ENCODE data around the gene COMMD9.
"Not testable (repeated sequence)": the region's sequence is repeated elsewhere in the genome, so short reads cannot be mapped to it uniquely, and the experiment has no call there.

COMMD9 gene
- 16.9 to 23.9 (median 19.4) reads per million in 4 donors for total RNA-seq

DNA sequence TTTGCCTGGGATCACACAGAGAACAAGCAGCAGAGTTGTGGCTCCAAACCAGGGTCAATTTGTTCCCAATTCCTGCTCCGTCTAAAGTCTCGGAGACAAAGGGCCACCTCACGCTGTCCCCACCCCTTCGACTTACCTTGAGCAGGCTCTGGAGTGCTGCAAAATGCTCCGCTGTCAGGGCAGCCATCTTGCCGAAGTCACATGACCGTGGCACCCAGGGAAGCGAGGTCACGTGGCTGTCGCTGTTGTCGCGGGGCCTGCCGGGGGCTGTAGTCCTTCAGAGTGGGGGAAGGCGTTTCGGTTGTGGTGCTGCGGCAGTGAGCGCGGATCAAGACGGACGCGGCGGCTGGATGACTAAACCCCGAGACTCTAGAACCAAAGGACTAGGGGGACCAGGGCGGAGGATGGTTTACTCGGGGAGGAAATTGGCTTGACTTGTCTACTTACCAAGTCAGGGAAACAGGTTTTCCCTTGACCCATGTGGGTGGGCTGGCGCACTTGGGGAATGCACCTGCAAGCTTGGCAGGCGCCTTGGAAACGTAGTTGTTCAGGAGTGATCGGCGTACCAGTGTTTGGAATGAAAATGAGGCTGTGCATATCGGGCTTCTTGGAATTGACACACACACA lies at the start of gene COMMD9:
TSS of gene COMMD9 (minus strand) at position 199 of the 627 bp plus-strand sequence. CDS start at position 187, 12 bp downstream.
- DNase-seq = peak; percentile 88 to 95 (median 92)

DNA sequence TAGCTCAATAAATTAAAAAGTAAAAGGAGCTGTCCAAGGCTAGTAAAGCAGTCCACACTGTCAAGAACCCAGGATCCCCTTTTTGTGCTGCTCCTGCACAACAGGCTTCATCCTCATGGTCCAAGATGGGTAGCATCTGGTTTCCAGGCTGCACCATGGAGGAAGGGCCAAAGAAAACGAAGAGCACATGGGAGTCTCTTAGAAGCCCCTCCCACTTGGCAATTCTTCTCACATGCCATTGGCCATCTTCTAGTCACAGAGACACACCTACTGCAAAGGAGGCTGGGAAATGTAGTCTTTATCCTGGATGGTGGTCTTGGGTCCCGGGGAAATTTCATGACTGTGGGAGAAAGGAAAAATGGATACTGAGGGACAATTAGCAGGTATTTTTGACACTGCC lies 44.7 kb upstream of the COMMD9 start:
- no peak for DNase-seq

DNA sequence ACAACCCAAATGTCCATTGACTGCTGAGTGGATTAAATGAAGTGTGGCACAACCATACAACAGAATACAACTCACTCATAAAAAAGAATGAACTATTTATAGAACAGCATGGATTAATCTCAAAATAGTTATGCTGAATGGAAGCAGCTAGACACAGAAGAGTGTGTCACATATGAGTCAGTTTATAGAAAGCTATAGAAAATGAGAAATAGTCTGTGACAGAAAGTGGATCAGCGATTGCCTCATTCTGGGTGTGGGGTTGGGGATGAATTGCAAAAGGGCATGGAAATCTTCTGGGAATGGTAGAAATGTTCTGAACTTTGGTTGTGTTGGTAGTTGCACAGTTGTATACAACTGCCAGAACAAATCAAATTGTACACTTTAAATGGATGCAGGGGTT lies 44.2 kb upstream of the COMMD9 start:
- DNase-seq = no peak

DNA sequence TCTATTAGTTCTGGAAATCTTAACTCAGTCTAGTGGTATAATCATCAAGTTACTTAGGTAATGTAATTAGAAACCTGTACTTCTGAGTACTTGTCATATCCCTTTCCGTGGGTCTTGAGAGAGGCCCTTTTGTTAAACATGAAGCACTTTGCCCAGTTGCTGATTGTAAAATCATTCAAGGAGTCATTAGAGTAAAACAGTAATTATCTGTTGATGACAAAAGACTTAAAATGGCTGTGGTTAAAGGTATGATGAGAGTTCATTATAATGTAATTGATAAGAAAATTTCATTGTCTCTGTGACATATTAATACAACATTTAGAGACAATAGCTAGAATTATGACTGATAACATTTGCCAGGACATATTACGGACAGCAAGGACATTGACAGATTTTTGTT lies 41.2 kb upstream of the COMMD9 start:
- no peak for DNase-seq

DNA sequence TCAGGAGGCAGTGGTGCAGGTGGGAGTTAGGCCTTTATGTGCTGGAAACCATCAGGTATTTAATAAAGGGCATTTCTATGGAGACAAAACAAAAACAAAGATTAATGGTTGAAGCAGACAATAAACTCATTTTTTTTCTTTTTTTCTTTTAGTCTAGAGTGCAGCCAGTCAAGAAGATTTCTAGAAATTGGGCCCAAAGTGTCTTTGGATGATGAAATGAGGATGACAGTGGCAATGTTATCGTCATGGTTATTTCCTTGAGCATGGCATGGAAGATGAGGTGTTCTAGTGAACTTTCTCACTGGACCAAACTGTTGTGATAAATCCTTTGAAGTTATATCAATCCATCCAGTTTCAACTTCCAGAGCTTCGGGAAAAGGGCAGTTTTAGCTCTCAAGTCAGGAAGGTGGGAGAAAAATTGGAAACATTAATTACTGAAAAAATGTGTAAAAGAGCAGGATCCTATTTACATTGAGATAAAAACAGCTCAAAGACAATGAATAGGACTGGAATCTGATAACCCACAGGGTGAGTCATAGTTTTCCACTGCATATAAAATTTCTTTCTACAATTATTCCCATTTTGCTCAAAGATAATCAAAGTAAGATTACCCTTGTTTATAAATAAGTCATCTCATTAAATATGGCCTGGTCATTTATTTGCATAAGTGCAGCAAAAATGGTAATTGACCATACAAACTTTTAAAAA lies 39.9 kb upstream of the COMMD9 start:
- no peak for DNase-seq

DNA sequence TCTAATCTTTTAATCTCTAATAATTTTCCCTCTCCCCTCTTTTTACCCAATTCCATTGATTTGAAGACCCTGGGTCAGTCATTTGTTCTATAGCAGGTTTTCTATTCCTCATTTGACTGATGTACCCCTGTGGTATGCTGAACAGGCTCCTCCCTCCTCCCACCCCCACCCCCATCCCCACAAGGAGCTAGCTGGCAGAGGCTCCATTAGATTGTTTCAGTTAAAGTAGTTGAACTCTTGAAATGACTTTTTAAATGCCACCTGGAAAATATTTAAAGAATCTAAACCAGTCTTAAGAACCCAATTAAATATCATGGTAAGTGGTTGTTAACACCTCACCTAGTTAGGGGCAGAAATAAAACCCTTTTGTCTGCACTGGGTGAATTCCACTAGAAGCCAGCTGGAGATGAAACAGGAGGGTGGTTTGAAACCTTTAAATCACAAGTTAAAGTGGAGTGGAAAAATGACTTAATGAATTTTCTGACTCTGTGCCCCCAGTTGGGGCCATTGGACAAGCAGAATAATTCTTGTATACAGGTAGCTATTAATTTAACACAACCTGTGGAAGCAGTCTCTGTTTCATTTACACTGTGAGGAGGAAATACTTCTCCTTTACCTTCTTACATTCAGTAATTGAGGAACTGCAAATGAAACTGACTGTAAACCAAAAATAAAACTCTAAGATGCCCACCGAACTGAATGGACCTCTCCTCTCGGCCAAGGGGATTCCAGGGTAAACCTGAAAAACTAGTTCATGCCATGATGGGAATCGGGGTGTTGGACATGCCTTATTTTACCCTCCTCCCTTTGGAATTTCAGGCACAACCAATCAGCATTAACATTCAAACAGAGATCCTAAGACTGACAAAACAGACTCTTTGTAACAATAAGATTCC lies 37.5 kb upstream of the COMMD9 start:
- no peak for DNase-seq

DNA sequence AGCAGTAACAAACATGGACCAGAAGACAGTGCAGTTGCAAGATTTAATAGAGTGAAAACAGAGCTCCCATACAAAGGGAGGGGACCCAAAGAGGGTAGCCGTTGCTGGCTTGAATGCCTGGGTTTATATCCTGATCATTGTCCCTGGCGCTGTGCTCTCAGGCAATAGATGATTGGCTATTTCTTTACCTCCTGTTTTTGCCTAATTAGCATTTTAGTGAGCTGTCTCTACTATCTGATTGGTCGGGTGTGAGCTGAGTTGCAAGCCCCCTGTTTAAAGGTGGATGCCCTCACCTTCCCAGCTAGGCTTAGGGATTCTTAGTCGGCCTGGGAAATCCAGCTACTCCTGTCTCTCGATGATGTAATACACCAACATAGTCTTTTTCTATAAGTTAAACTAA lies 36.2 kb upstream of the COMMD9 start:
- DNase-seq = not testable (repeated sequence)

DNA sequence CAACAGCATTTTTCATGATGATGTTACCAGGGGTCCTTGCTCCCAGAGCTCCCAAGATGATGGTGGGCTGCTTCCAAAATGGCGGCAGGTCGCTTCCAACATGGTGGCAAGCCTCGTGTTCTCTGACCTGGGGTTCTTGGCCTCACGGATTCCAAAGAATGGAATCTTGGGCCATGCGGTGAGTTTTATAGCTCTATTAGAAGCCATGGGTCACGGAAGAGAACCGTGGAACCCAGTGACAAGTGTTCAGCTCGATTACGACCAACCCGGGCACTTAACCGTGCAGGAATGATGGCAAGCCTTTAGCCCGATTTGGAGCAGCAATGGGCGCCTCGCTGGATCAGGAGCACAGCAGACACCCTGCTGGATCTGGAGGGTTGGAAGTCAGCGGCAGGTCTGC lies 35.7 kb upstream of the COMMD9 start:
- not testable (repeated sequence) for DNase-seq

DNA sequence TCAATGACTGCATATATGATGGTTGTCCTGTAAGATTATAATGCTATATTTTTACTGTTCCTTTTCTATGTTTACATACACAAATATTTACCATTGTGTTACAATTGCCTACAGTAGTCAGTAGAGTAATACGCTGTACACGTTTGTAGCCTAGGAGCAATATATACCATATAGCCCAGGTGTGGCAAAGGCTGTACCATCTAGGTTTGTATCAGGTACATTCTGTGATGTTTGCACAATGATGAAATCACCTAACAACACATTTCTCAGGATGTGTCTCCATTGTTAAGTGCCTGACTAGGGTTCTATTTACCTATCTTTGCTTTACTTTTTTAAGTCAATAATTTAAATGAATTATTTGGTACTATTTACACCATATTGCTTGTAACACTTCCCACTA lies 28.8 kb upstream of the COMMD9 start:
- no peak for DNase-seq

DNA sequence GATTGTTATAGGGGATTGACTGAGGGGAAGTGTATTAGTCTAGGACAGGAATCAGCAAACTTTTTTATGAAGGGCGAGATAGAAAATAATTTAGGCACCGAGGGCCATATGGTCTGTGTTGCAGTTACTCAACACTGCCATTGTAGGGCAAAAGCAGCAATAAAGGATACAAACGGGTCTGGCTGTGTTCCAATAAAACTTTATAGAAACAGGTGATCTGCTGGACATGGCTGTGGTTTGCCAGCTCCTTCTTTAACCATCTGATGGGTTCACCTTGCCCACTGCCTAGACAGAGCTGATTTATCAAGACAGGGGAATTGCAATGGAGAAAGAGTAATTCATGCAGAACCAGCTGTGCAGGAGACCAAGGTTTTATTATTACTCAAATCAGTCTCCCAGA lies 26.8 kb upstream of the COMMD9 start:
- DNase-seq = no peak

DNA sequence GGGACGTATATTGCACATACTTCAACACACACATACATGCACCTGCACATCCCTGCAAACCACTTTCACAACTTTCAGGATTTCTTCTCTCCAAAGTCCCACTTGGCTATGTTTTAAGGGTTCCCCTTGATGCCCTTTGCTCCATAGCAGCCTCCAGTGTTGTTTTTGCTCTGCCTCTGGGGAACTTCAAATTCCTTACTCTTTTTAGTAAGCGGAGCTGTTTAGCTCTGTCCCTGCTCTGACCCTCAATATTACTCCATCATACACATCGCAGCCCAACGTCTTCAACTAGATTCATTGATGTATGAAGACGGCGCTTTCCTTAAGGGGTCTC lies 25.2 kb upstream of the COMMD9 start:
- no peak for DNase-seq

DNA sequence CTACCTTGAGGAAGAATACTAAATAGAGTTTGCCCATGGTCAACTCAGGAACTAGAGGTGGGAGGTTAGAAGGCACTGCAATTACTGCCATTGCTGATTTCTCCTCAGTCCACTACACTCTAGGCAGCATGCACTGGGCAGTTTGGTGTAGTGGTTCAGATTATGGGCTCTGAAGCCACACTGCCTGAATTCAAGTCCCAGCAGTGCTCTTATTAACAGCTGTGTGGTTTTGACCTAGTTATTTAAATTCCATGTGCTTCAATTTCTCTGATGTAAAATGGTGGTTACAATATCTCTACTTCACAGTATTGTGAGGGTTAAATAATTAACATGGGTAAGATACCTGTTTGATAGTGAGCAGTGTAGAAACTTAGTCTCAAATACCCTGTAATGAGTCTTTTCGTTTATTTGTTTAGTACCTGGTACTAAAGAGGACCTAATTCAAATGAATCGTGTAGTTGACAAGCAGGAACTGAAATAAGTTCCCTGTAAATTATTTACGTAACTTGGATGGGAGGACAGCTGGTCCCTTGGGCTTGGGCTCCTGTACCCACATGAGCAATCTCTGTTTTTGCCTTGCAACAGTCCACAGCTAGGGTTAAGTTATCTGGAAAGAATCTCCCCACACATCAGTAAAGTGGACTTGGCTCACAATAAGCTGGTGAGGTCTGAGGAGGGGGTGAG lies 24.7 kb upstream of the COMMD9 start:
- DNase-seq = no peak

DNA sequence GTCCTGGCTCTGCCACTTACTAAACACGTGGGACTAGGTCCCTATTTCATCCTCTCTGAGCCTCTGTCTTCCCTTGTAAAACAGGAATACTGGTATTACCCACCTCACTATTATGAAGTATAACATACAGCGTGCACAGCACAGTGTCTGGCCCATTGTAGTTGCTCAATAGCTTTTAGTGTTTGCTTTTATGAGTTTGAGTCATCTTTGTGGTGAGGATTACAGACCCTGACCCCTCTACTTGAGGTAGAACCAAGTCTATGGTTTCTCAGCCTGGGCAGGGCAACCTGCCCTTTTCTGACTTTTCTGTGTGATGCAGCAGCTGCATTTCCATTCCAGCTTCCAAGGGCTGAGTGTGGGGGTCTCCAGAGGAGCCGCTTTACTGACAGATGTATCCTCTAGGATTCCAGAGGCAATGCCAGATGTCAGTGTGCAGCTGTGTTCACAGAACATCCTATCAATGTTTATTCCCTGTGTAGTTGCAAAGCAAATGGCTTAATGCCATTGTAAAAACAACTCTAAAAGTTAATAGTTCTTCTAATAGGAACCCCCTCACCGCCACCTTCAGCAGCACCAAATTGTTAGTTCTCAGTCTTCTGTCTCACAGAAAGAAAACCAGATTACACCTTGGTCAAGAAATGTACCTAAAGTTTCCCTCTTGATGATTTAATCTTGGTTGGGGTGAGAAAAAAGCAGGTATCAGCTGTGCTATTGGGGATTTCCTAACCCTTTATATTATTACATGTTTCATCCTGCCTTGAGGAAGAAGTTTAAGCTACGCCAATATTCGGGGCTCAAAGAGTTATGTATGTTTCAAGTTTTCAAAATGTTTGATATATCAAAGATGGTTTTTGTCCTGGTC lies 23.6 kb upstream of the COMMD9 start:
- DNase-seq = no peak

DNA sequence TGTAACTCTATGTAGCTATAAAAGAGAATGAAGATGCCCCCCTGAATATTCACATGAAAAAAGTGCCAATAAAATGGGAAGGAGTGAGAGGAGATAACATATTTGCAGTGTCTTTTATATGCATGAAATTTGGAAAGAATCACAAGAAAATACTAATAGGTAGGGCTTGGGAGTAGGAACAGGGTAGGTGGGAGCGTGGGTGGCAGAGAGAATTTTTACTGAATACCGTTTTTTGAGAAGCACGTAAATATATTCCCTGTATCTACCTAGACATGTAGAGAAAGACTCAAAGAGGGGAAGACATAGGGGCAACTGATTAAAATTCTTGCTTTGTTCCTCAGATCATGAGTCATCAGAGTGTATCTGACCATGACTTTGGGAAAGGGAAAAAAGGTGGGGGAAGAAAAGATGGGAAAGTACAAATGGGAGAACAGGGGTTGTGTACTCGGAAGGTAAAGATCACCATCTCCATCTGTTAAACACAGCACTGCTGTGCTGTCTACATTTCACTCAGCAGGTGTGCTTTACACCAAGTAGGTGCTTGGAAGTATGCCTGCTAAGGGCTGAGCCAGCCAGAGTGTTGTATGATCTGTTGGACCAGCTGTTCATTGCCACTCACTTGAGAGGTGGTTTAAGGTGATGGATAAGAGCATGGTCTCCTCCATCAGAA lies 22.8 kb upstream of the COMMD9 start:
- DNase-seq = no peak

DNA sequence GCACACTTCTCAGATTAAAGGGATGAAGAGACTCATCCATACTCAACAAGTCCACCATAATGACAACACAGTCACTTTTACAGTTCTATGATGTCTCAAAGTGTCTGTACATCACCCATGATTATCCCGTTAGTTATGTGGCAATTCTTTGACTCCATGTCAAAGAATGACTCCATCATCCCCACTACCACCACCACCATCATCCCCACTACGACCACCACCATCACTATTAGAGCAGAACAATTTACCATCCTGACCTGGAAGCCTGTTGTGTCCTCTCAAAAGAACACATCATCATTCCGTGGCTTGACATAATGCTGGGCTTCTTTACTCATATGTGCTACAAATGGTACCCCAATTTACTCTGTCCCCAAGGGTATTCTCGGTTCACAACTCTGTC lies 20.6 kb upstream of the COMMD9 start:
- DNase-seq = no peak

DNA sequence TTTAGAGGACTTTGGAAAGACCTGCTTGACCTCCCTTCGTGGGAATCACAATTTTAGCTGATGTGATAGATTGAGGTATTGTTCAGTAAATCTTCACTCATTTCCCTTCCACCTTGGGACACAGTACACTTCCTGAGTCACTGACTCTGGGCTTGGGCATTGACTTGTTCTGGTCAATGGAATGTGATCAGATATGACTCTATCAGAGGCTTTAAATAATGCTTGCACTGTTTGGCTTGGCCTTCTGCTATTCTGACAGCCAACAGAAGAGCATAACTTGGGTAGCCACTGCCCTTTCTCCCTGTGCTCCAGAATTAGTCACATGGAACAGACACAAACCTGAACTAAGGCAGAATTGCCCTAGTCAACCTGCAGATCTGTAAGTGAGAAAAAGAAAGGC lies 19.4 kb upstream of the COMMD9 start:
- no peak for DNase-seq

DNA sequence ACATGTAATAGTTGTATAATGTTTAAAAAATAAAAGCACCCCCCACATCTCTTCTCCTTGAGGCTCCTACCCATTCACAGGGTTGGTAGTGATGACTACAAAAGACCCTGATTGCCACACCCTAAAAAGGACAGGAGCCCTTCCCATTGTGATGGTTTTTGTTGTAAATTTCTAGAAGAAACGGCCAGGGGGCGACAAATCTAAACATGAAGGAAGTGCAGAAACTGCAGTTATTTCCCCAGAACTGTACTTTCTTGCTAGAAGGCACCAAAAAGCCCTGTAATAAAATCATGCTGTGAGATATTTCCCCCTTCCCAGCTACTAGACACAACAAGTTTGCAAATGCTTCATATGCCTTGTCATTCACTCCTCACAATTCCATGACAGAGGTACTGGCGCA lies 17.7 kb upstream of the COMMD9 start:
- peak in 1 of 5 donors; percentile 10 for DNase-seq

DNA sequence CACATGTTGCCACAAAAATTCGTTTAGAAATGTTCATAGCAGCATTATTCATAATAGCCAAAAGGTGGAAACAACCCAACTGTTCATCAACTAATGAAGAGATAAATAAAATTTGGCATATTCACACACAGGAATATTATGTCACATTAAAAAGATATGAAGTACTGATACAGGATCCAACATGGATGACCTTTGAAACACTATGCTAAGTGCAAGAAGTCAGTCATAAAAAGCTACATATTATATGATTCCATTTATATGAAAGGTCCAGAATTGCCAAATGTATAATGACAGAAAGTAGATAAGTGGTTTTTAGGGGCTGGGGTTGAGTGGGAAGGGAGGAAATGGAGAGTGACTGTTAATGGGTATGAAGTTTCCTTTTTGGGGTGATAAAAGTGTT lies 15.8 kb upstream of the COMMD9 start:
- DNase-seq = no peak

DNA sequence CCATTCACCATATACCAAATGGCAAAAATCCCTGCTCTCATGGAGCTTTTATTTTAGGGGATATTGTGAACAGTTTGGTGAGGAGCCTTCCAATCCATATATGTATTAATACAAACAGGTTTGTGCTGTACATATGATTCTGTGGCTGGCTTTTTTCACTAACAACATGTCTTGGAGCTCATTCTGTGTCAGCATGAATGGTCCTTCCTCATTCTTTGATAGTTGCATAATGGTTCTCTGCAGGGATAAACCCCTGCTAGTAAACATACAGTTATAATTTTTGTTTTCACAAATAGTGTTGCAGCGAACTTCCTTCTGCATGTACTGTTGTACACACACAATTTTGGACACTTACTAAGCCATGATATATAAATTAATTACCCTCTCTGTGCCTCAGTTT lies 15.1 kb upstream of the COMMD9 start:
- DNase-seq = no peak

DNA sequence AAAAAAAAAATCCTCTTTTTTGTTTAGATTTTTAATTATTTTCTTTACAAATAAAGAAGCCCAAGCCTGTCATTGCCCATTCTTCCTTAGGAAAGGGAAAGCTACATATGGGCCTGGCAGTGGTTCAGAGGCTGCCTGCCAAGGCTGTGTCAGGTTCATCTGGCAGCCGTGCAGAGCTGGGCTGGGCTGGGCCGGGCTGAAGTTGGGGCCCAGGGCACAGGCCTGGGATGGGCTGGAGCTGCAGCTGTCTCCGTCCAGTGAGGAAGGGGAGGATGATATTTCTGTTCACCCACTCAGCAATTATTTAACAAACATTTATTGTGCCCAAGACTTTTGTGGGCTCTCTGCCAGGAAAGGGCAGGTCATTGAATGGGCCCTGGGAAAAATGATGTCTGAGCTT lies 11.4 kb upstream of the COMMD9 start:
- no peak for DNase-seq

DNA sequence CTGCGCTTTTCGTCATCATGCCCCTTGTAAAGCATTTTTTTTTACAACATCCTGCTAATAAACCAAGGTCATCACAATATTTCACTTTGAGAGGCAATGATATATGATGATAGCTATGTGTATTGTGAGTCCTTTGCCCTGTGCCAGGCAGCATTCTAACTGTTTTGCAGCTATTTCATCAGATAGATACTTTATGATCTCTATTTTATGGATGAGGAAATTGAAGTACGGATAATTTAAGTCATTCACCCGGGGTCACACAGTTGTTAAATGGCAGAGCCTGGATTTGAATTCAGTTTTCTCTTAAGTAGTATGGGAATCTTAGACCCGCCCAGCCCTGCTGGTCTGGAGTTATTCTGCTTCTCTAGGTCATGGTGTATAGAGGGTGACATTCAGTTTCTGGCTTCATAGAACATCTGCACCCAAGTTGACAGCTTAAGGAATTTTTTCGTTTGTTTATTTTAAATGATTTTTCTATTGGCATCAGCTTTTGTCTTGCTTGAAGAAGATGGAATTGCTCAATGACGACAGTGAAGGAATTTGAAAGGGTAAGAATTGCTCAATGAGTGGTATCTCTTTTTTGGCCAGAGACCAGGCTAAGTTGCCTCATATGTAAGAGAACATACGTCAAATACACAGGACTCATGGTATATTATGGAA lies 7.8 kb upstream of the COMMD9 start:
- no peak for DNase-seq

Measured in T-helper 1 cell (primary cell).